SU-DHL-6 (cell line): ENCODE data around the gene PHACTR3.

ENCODE experiments used
- H2AFZ ChIP-seq: fragments of 200-600 bp; sonication (generic); 2 replicates; pipeline ENCODE4 v1.6.1; 2014; ENCODE audit warnings: low read depth, mild to moderate bottlenecking, moderate library complexity, mixed read lengths, antibody characterized with exemption, low read length; ENCODE audit not compliant: severe bottlenecking
- H3F3A ChIP-seq: fragments of 200-600 bp; shearing (Covaris generic); 2 replicates; pipeline ENCODE4 v1.6.0; 2016; ENCODE audit warnings: antibody characterized with exemption, mild to moderate bottlenecking; ENCODE audit not compliant: insufficient read depth
- H3K27ac ChIP-seq: fragments of 200-600 bp; sonication (generic); 2 replicates; pipeline ENCODE4 v1.5.1; 2016; ENCODE audit warnings: low read depth, mild to moderate bottlenecking, low read length, moderate library complexity, mixed read lengths
- H3K27me3 ChIP-seq: fragments of 200-600 bp; sonication (generic), shearing (Covaris generic); 2 replicates; pipeline ENCODE4 v1.6.0; 2014; ENCODE audit warnings: mild to moderate bottlenecking, low read length
- H3K36me3 ChIP-seq: fragments of 200-600 bp; sonication (generic); 2 replicates; pipeline ENCODE4 v1.6.1; 2014; ENCODE audit warnings: mild to moderate bottlenecking, low read length, mixed read lengths
- H3K4me2 ChIP-seq: fragments of 300-600, 200-600 bp; shearing (Covaris generic), sonication (generic); 2 replicates; pipeline ENCODE4 v1.6.0; 2014; ENCODE audit warnings: low read length, low read depth, mild to moderate bottlenecking; ENCODE audit not compliant: poor library complexity, severe bottlenecking
- H3K4me3 ChIP-seq: fragments of 200-600 bp; sonication (generic); 2 replicates; pipeline ENCODE4 v1.5.1; 2014; ENCODE audit warnings: antibody characterized with exemption, low read length, mild to moderate bottlenecking, mixed read lengths; ENCODE audit not compliant: insufficient read depth, poor library complexity, severe bottlenecking
- H3K79me2 ChIP-seq: fragments of 200-600 bp; sonication (generic); 2 replicates; pipeline ENCODE4 v1.6.1; 2014; ENCODE audit warnings: mild to moderate bottlenecking, low read length, moderate library complexity; ENCODE audit not compliant: insufficient read depth
- H3K9ac ChIP-seq: fragments of 200-600 bp; sonication (generic); 2 replicates; pipeline ENCODE4 v1.7.0; 2014; ENCODE audit warnings: mild to moderate bottlenecking, low read length
- H3K9me2 ChIP-seq: fragments of 200-600 bp; sonication (generic); replicated peaks from 2 replicates; pipeline ENCODE4 v1.6.1; 2014; ENCODE audit warnings: low read length; ENCODE audit not compliant: insufficient read depth
- H3K9me3 ChIP-seq: fragments of 200-600 bp; sonication (generic); 2 replicates; pipeline ENCODE4 v1.6.1; 2014; ENCODE audit warnings: low read length, mixed read lengths; ENCODE audit not compliant: insufficient read depth
- H4K20me1 ChIP-seq: fragments of 200-600 bp; sonication (generic); 2 replicates; pipeline ENCODE4 v1.6.1; 2014; ENCODE audit warnings: low read depth, mild to moderate bottlenecking, antibody characterized with exemption, low read length, moderate library complexity, mixed read lengths
- CTCF ChIP-seq: fragments of 200-600 bp; sonication (generic); IDR thresholded peaks from one replicate; pipeline ENCODE4 v1.5.1; 2017; ENCODE audit warnings: antibody characterized with exemption, mild to moderate bottlenecking, low read length, moderate library complexity; ENCODE audit not compliant: insufficient read depth, poor library complexity, severe bottlenecking
- EZH2phosphoT487 ChIP-seq: fragments of 200-600 bp; sonication (generic), shearing (Covaris generic); conservative IDR thresholded peaks from 2 replicates; pipeline ENCODE4 v1.6.1; 2018; ENCODE audit warnings: mild to moderate bottlenecking, antibody characterized with exemption, low read length, moderate library complexity, mixed read lengths

PHACTR3 gene

GRCh38 chr20:59709636-59710035, 105.3 kb downstream of the PHACTR3 start:
- Histone ChIP-seq H3K27ac (no peak overlapping the region), H3K79me2 (no peaks in the 10 kb centered on the region), H3K9me3 (peaks cover 5% of the 10 kb centered on the region; the same call in 1 of the 2 replicates), H2AFZ (no peak overlapping the region), H3K27me3 (no peaks in the 10 kb centered on the region), H4K20me1 (no peaks in the 10 kb centered on the region), H3F3A (no peaks in the 10 kb centered on the region), H3K9ac (no peak overlapping the region), H3K4me2 (no peak overlapping the region), H3K36me3 (no peaks in the 10 kb centered on the region), H3K4me3 (no peak overlapping the region), H3K9me2 (no peaks in the 10 kb centered on the region)
- TF ChIP-seq CTCF (no peak), EZH2phosphoT487 (no peak)

- Histone ChIP-seq H2AFZ (no peak overlapping the region), H3K4me3 (no peak overlapping the region), H3K79me2 (no peaks in the 10 kb centered on the region), H3K9me3 (no peaks in the 10 kb centered on the region), H3K27me3 (no peaks in the 10 kb centered on the region), H4K20me1 (no peaks in the 10 kb centered on the region), H3K9me2 (no peaks in the 10 kb centered on the region), H3K27ac (no peak overlapping the region), H3K9ac (no peak overlapping the region), H3K36me3 (no peaks in the 10 kb centered on the region), H3F3A (no peaks in the 10 kb centered on the region), H3K4me2 (no peak overlapping the region)
- TF ChIP-seq CTCF (no peak), EZH2phosphoT487 (no peak)
Observed at GRCh38 chr20:59718071-59718470, 113.7 kb downstream of the PHACTR3 start.

DNA sequence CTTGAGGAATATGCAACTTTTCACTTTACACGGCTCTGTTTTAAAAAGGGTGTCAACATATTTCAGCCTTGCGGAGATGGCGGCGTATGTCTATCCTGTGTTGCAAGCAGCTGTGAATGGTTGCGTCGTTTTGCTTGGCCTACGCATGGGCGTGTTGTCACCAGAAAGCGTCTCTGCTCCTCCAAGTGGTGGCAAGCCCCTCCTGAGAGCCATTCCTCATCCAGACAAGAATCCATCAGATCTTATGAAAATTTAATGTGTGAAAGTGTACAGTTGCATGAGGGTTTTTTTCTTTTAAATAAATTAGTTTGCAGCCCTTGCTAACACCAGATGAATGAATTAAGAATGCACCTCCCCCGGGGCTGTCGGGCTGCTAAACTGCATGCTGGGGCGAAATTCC, 114.4 kb downstream of the PHACTR3 start:
- H4K20me1 ChIP-seq: no peaks in the 10 kb centered on the region
- TF ChIP-seq EZH2phosphoT487: no peak
- no peak for TF ChIP-seq CTCF
- no peak overlapping the region for H2AFZ ChIP-seq
- H3K36me3 ChIP-seq: no peaks in the 10 kb centered on the region
- H3F3A ChIP-seq: no peaks in the 10 kb centered on the region
- no peak overlapping the region for H3K4me3 ChIP-seq
- no peaks in the 10 kb centered on the region for H3K9me2 ChIP-seq
- H3K27ac ChIP-seq: no peak overlapping the region
- no peak overlapping the region for H3K9ac ChIP-seq
- no peaks in the 10 kb centered on the region for H3K79me2 ChIP-seq
- no peaks in the 10 kb centered on the region for H3K27me3 ChIP-seq
- H3K9me3 ChIP-seq: no peaks in the 10 kb centered on the region
- no peak overlapping the region for H3K4me2 ChIP-seq

- Histone ChIP-seq H3K36me3 (no peaks in the 10 kb centered on the region), H4K20me1 (no peaks in the 10 kb centered on the region), H3F3A (no peaks in the 10 kb centered on the region), H3K27ac (no peak overlapping the region), H3K4me3 (no peak overlapping the region), H3K79me2 (no peaks in the 10 kb centered on the region), H3K9ac (no peak overlapping the region), H3K9me2 (no peaks in the 10 kb centered on the region), H3K4me2 (no peak overlapping the region), H2AFZ (no peak overlapping the region), H3K27me3 (no peaks in the 10 kb centered on the region), H3K9me3 (no peaks in the 10 kb centered on the region)
- TF ChIP-seq EZH2phosphoT487 (no peak), CTCF (no peak)
Observed at GRCh38 chr20:59720013-59720412, 115.7 kb downstream of the PHACTR3 start.
